ENCODE measurements around the gene PLA2G4A.
"Not testable (repeated sequence)": the region's sequence is repeated elsewhere in the genome, so short reads cannot be mapped to it uniquely, and the experiment has no call there.

Gene PLA2G4A

GRCh38 chr1:186875896-186876835 lies 47.4 kb downstream of the PLA2G4A start:
- DNase-seq, result no peak

- DNase-seq, result no peak
Observed at GRCh38 chr1:186878356-186878755, 49.6 kb downstream of the PLA2G4A start.

- no peak for DNase-seq
Observed at GRCh38 chr1:186880982-186881381, 52.2 kb downstream of the PLA2G4A start.

- peak; percentile 1 for DNase-seq
Observed at GRCh38 chr1:186882372-186883134, 53.8 kb downstream of the PLA2G4A start.

GRCh38 chr1:186884251-186884650 lies 55.5 kb downstream of the PLA2G4A start:
- DNase-seq, result peak; percentile 8

- DNase-seq, result no peak
Observed at GRCh38 chr1:186887203-186887602, 58.5 kb downstream of the PLA2G4A start.

GRCh38 chr1:186888367-186888766 lies 59.6 kb downstream of the PLA2G4A start:
- no peak for DNase-seq

- no peak for DNase-seq
Observed at GRCh38 chr1:186892936-186893335, 64.2 kb downstream of the PLA2G4A start.

GRCh38 chr1:186894415-186894814 lies 65.7 kb downstream of the PLA2G4A start:
- DNase-seq, result no peak

GRCh38 chr1:186896211-186896610 lies 67.5 kb downstream of the PLA2G4A start:
- DNase-seq, result no peak

GRCh38 chr1:186897008-186897407 lies 68.3 kb downstream of the PLA2G4A start:
- no peak for DNase-seq

GRCh38 chr1:186899577-186899976 lies 70.8 kb downstream of the PLA2G4A start:
- DNase-seq, result no peak

- DNase-seq, result no peak
Observed at GRCh38 chr1:186899977-186900376, 71.2 kb downstream of the PLA2G4A start.

GRCh38 chr1:186900539-186901237 lies 71.9 kb downstream of the PLA2G4A start:
- DNase-seq, result no peak

GRCh38 chr1:186901631-186902030 lies 72.9 kb downstream of the PLA2G4A start:
- no peak for DNase-seq

- DNase-seq, result no peak
Observed at GRCh38 chr1:186903374-186904136, 74.8 kb downstream of the PLA2G4A start.

- DNase-seq, result no peak
Observed at GRCh38 chr1:186904361-186904760, 75.6 kb downstream of the PLA2G4A start.

- no peak for DNase-seq
Observed at GRCh38 chr1:186905561-186905960, 76.8 kb downstream of the PLA2G4A start.

GRCh38 chr1:186915555-186915954 lies 86.8 kb downstream of the PLA2G4A start:
- DNase-seq, result no peak

GRCh38 chr1:186917106-186917786 lies 88.5 kb downstream of the PLA2G4A start:
- peak; percentile 11 for DNase-seq

GRCh38 chr1:186921386-186921785 lies 92.6 kb downstream of the PLA2G4A start:
- DNase-seq, result not testable (repeated sequence)

- DNase-seq, result not testable (repeated sequence)
Observed at GRCh38 chr1:186922814-186923213, 94.1 kb downstream of the PLA2G4A start.

Measured in kidney glomerular epithelial cell (primary cell).